Measurements from ENCODE around the gene TRPC4. TPM values are rescaled to one million over a fixed set of nuclear protein-coding genes. Genes with fewer than 3 reads are reported as not detected.

The TRPC4 gene
- total RNA-seq, 1 experiment from 2014 or later: not detected

DNA sequence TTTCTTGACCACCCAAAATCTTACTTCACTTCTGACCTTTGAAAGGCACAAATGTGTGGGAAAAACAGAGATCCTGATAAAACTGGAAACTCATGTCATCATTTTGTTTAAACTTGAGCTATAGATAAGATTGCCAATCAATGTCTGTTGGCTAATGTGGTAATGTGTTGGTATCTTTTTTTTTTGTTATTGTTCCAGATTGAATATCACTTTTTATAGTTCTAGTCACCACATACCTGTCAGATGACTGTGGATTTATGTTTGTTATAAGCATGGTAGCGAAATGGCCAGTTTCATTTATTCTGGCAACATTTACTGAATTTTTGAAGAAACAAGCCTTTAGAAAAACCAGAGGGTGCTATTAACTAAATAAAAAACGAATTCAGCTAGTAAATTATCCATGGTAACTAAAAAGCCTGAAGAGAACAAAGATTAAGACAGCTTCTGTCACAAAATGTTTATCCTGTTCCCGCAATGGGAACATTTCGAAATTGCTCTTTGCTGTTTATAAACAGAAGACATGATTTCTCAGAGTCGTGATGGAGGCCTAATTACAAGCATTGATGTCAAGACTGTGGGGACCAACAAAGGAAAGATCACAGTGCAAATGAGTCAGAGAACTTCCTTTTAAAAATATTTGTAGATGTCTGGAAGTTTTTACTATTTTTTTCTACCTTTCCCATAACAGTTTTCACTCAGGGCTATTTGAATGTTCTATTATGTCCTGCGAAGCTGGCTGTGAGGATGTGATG, 188.1 kb downstream of the TRPC4 start:
- peak overlapping the region; percentile 46 for H3K27ac Mint-ChIP-seq (ENCODE audit: low read depth, unreplicated experiment)
- BruUV-seq (replicated peaks): no TSS peak
- H3K36me3 Mint-ChIP-seq (ENCODE audit: insufficient read depth, unreplicated experiment): no peaks in the 10 kb centered on the region
- intact Hi-C loops (cut with micrococcal nuclease): no loop called here
- ChIA-PET POLR2A (no interaction called here), CTCF (interaction anchor here (0.7 to 1.1 kb wide), 2 partner anchors 10 to 41 kb away, joined by 3 to 4 read pairs; no protein-coding TSS in a partner anchor)
- no peak overlapping the region for H3K4me3 Mint-ChIP-seq (ENCODE audit: unreplicated experiment)
- peak; percentile 66 for DNase-seq (ENCODE audit: unreplicated experiment)
- H3K4me1 Mint-ChIP-seq (ENCODE audit: insufficient read depth, unreplicated experiment): no peaks in the 10 kb centered on the region
- no peaks in the 10 kb centered on the region for H3K9me3 Mint-ChIP-seq (ENCODE audit: unreplicated experiment)
- TF ChIP-seq CTCF (IDR thresholded peaks at IDR 0.05; ENCODE audit: unreplicated experiment): no peak
- no peaks in the 10 kb centered on the region for H3K27me3 Mint-ChIP-seq (ENCODE audit: insufficient read depth, unreplicated experiment)

DNA sequence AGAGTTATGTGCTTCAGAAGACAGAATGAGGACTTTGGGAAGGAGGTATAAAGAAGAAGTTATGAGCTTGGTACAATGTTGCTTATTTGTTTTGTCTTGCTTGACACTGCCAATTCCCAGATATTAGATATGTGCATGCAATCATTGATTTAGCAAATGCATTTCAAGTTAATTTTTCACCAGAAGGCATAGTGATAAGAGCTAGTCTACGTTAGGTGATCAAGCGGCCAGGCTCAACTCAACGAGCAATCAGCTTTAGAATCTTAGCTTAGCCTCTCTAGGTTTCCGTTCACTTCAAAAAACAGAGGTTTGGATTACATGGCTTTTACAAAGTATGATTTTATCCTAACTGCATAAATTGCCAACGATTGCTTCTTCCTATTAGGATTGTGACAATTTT, 189.4 kb downstream of the TRPC4 start:
- Mint-ChIP-seq H3K27me3 (ENCODE audit: insufficient read depth, unreplicated experiment) (no peaks in the 10 kb centered on the region), H3K9me3 (ENCODE audit: unreplicated experiment) (no peaks in the 10 kb centered on the region), H3K4me3 (ENCODE audit: unreplicated experiment) (no peak overlapping the region), H3K4me1 (ENCODE audit: insufficient read depth, unreplicated experiment) (no peaks in the 10 kb centered on the region), H3K36me3 (ENCODE audit: insufficient read depth, unreplicated experiment) (no peaks in the 10 kb centered on the region), H3K27ac (ENCODE audit: low read depth, unreplicated experiment) (no peak overlapping the region)
- no peak for DNase-seq (ENCODE audit: unreplicated experiment)
- no peak for TF ChIP-seq CTCF (IDR thresholded peaks at IDR 0.05; ENCODE audit: unreplicated experiment)
- no TSS peak for BruUV-seq (replicated peaks)
- ChIA-PET CTCF (interaction anchor here (0.6 kb wide), 3 partner anchors 89 to 486 kb away, joined by 3 to 4 read pairs (median 3); no protein-coding TSS in a partner anchor), POLR2A (no interaction called here)
- intact Hi-C loops (cut with micrococcal nuclease): no loop called here

DNA sequence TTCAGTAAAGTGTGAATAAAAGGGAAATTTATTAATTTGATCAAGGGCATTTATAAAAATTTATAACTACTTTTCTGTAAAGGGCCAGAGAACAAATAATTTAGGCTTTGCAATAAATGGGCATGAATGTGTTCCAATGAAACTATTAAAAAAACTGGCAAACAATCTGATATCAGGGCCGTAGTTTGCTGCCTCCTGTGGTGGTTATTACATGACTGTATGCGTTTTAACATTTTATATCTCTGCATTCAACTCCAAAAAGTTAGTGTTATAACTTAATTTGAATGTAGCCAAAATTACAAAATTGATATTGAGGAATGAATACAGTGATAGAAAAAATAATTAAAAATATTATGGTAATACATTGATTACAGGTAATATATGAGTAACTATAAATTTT, 190.5 kb downstream of the TRPC4 start:
- Mint-ChIP-seq H3K4me3 (ENCODE audit: unreplicated experiment) (no peak overlapping the region), H3K9me3 (ENCODE audit: unreplicated experiment) (no peaks in the 10 kb centered on the region), H3K27me3 (ENCODE audit: insufficient read depth, unreplicated experiment) (no peaks in the 10 kb centered on the region), H3K4me1 (ENCODE audit: insufficient read depth, unreplicated experiment) (no peaks in the 10 kb centered on the region), H3K36me3 (ENCODE audit: insufficient read depth, unreplicated experiment) (no peaks in the 10 kb centered on the region), H3K27ac (ENCODE audit: low read depth, unreplicated experiment) (no peak overlapping the region)
- BruUV-seq (replicated peaks): no TSS peak
- intact Hi-C loops (cut with micrococcal nuclease): no loop called here
- CTCF ChIA-PET: no interaction called here
- TF ChIP-seq CTCF (IDR thresholded peaks at IDR 0.05; ENCODE audit: unreplicated experiment): peak; percentile 11
- DNase-seq (ENCODE audit: unreplicated experiment): no peak
- POLR2A ChIA-PET: no interaction called here

DNA sequence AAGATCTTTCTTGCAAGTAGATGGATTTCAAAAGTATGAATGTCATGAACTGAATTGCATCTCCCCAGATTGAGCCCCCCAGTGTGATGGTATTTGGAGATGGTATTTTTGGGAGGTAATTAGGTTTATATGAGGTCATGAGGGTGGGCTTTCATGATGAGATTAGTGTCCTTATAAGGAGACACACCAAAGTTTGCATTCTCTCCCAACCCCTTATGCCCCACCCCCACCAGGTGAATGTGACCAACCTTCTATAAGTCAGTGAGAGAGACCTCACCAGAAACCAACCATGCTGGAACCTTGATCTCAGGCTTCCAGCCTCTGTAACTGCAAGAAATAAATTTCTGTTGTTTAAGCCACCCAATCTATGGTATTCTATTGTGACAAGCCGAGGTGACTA, 199.7 kb downstream of the TRPC4 start:
- DNase-seq (ENCODE audit: unreplicated experiment): no peak
- no peaks in the 10 kb centered on the region for H3K4me1 Mint-ChIP-seq (ENCODE audit: insufficient read depth, unreplicated experiment)
- intact Hi-C loops (cut with micrococcal nuclease): no loop called here
- CTCF ChIA-PET: no interaction called here
- no peaks in the 10 kb centered on the region for H3K9me3 Mint-ChIP-seq (ENCODE audit: unreplicated experiment)
- no peak overlapping the region for H3K27ac Mint-ChIP-seq (ENCODE audit: low read depth, unreplicated experiment)
- no peaks in the 10 kb centered on the region for H3K27me3 Mint-ChIP-seq (ENCODE audit: insufficient read depth, unreplicated experiment)
- no TSS peak for BruUV-seq (replicated peaks)
- POLR2A ChIA-PET: no interaction called here
- no peaks in the 10 kb centered on the region for H3K36me3 Mint-ChIP-seq (ENCODE audit: insufficient read depth, unreplicated experiment)
- H3K4me3 Mint-ChIP-seq (ENCODE audit: unreplicated experiment): no peak overlapping the region
- no peak for TF ChIP-seq CTCF (IDR thresholded peaks at IDR 0.05; ENCODE audit: unreplicated experiment)
